ENCODE data around the gene RUNX1. TPM values are rescaled to one million over a fixed set of nuclear protein-coding genes. Genes with fewer than 3 reads are reported as not detected.
A peak's percentile ranks its signal among the peaks of the same experiment; 100 is the strongest.

Gene RUNX1
- polyA plus RNA-seq, 3 donors: 6.2 to 49.7 (median 8.7) TPM

DNA sequence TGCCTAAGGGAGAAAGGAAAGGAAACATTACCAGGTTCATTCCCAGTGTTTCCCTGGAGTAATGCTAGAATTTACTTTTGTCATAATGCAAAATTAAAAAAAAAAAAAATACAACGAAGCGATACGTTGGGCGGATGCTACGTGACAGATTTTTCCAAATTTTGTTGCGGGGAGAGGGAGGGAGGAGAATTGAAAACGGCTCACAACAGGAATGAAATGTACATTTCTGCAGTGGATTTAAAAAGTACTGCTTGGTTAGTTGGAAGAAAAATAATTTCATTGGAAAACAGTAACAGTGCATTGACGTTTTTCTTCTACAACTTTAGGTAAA is 157.5 kb downstream of the RUNX1 start:
- peaks cover 17% of the 10 kb centered on the region for H4K20me1 ChIP-seq (ENCODE audit: insufficient read depth, low read length)
- Mint-ChIP-seq H3K4me3 (peak overlapping the region; percentile 87 to 90), H3K4me1 (peaks cover 30% of the 10 kb centered on the region), H3K27me3 (ENCODE audit: low read depth in 3 of 3) (no peaks in the 10 kb centered on the region), H3K9me3 (peaks cover 0 to 2% (median 0%) of the 10 kb centered on the region in 7 donors), H3K27ac (peak overlapping the region in 2 of 7 donors; percentile 26 to 87), H3K36me3 (peaks cover 3 to 4% of the 10 kb centered on the region in 2 donors)
- no peaks in the 10 kb centered on the region for H3K27me3 ChIP-seq (ENCODE audit: control insufficient read depth in 2 of 2, insufficient read depth in 2 of 2, low read length in 2 of 2)
- no peak for TF ChIP-seq CTCF (IDR thresholded peaks at IDR 0.05)
- peak overlapping the region; percentile 46 to 96 (median 87) for H3K4me3 ChIP-seq (replicated peaks in 1 of 3; ENCODE audit: low read depth in 2 of 3, low read length in 3 of 3)
- H3K36me3 ChIP-seq (replicated peaks in 1 of 2; ENCODE audit: control insufficient read depth in 1 of 2, insufficient read depth in 2 of 2, low read length in 2 of 2): no peaks in the 10 kb centered on the region
- no peak for DNase-seq
- H3K4me1 ChIP-seq (ENCODE audit: control insufficient read depth in 1 of 2, insufficient read depth in 2 of 2, low read length in 2 of 2): peaks cover 20 to 29% of the 10 kb centered on the region in 2 donors
- peaks cover 86% of the 10 kb centered on the region for H3K79me2 ChIP-seq (ENCODE audit: insufficient read depth, low read length)
- H3K9me3 ChIP-seq (replicated peaks in 1 of 2; ENCODE audit: control insufficient read depth in 1 of 2, insufficient read depth in 1 of 2, low read length in 2 of 2): no peaks in the 10 kb centered on the region
- H3K4me2 ChIP-seq (replicated peaks; ENCODE audit: extremely low read depth, low read length, poor library complexity, severe bottlenecking): peak overlapping the region; percentile 87
- intact Hi-C loops (cut with micrococcal nuclease): loop anchor here (2.0 to 10.0 kb wide), 3 partner anchors 17 to 136 kb away; no protein-coding TSS in a partner anchor
- WGBS (ENCODE audit: insufficient coverage): 76% methylated on average over 5 of the region's 8 CpGs
- no peak overlapping the region for H2AFZ ChIP-seq (ENCODE audit: insufficient read depth, low read depth, low read length, poor library complexity, severe bottlenecking)
- peak overlapping the region; percentile 99 for H3K9ac ChIP-seq (ENCODE audit: insufficient read depth, low read length, poor library complexity, severe bottlenecking)
- H3K27ac ChIP-seq (ENCODE audit: low read depth in 1 of 2, low read length in 2 of 2): peak overlapping the region in 1 of 2 donors; percentile 98

- no peaks in the 10 kb centered on the region for H3K36me3 ChIP-seq (replicated peaks in 1 of 2; ENCODE audit: control insufficient read depth in 1 of 2, insufficient read depth in 2 of 2, low read length in 2 of 2)
- 34% methylated on average over 45 of the region's 60 CpGs for WGBS (ENCODE audit: insufficient coverage)
- Mint-ChIP-seq H3K4me1 (peaks cover 30% of the 10 kb centered on the region), H3K4me3 (peak overlapping the region; percentile 87 to 90), H3K9me3 (peaks cover 0 to 2% (median 0%) of the 10 kb centered on the region in 7 donors), H3K27ac (peak overlapping the region; percentile 45 to 87 (median 82)), H3K36me3 (peaks cover 3 to 4% of the 10 kb centered on the region in 2 donors), H3K27me3 (ENCODE audit: low read depth in 3 of 3) (no peaks in the 10 kb centered on the region)
- no peaks in the 10 kb centered on the region for H3K27me3 ChIP-seq (ENCODE audit: control insufficient read depth in 2 of 2, insufficient read depth in 2 of 2, low read length in 2 of 2)
- peaks cover 88% of the 10 kb centered on the region for H3K79me2 ChIP-seq (ENCODE audit: insufficient read depth, low read length)
- H2AFZ ChIP-seq (ENCODE audit: insufficient read depth, low read depth, low read length, poor library complexity, severe bottlenecking): peak overlapping the region; percentile 67
- peak overlapping the region; percentile 87 for H3K4me2 ChIP-seq (replicated peaks; ENCODE audit: extremely low read depth, low read length, poor library complexity, severe bottlenecking)
- H3K9ac ChIP-seq (ENCODE audit: insufficient read depth, low read length, poor library complexity, severe bottlenecking): peak overlapping the region; percentile 99
- intact Hi-C loops (cut with micrococcal nuclease): loop anchor here (2.0 to 10.0 kb wide), 3 partner anchors 18 to 136 kb away; no protein-coding TSS in a partner anchor
- H3K27ac ChIP-seq (ENCODE audit: low read depth in 1 of 2, low read length in 2 of 2): peak overlapping the region; percentile 11 to 98
- TF ChIP-seq CTCF (IDR thresholded peaks at IDR 0.05): no peak
- peaks cover 22% of the 10 kb centered on the region for H4K20me1 ChIP-seq (ENCODE audit: insufficient read depth, low read length)
- H3K4me3 ChIP-seq (replicated peaks in 1 of 3; ENCODE audit: low read depth in 2 of 3, low read length in 3 of 3): peak overlapping the region; percentile 46 to 96 (median 87)
- no peaks in the 10 kb centered on the region for H3K9me3 ChIP-seq (replicated peaks in 1 of 2; ENCODE audit: control insufficient read depth in 1 of 2, insufficient read depth in 1 of 2, low read length in 2 of 2)
- DNase-seq: peak in 2 of 3 donors; percentile 48 to 51
- H3K4me1 ChIP-seq (ENCODE audit: control insufficient read depth in 1 of 2, insufficient read depth in 2 of 2, low read length in 2 of 2): peaks cover 20 to 29% of the 10 kb centered on the region in 2 donors
Measured at GRCh38 chr21:34890724-34891612, 158.1 kb downstream of the RUNX1 start.
